22Rv1 (cell line): Measurements from ENCODE around the gene EZH1.

Source experiments
- CTCF ChIP-seq: fragments of 450-650 bp; IDR thresholded peaks from 2 replicates; pipeline ENCODE4 v1.5.1; 2017; ENCODE audit warnings: mild to moderate bottlenecking
- ZFX ChIP-seq: fragments of 450-650 bp; IDR thresholded peaks from 2 replicates; pipeline ENCODE4 v1.6.1; 2017; ENCODE audit warnings: antibody characterized with exemption, borderline replicate concordance

GRCh38 chr17:42684929-42685556 is 59.8 kb downstream of the EZH1 start:
- TF ChIP-seq CTCF, result no peak
- TF ChIP-seq ZFX, result no peak
